SK-N-SH treated with all-trans-retinoic acid at 6 μM for 48 hours (cell line): ENCODE data around the gene IDH3G.

Experiments
- ATAC-seq: fragments of 200-7000 bp; cut with Tn5 transposase; 3 replicates; pipeline ENCODE4 v1.9.1; 2020; ENCODE audit warnings: mild to moderate bottlenecking, moderate library complexity
- ARNTL ChIP-seq: fragments of 450-650 bp; formaldehyde crosslinking; IDR thresholded peaks from 2 replicates; pipeline ENCODE4 v1.5.0; 2020; ENCODE audit warnings: low read depth, mild to moderate bottlenecking, moderate library complexity, borderline replicate concordance
- CSDC2 ChIP-seq: fragments of 250-450 bp; sonication (Bioruptor Pico); IDR thresholded peaks from 2 replicates; pipeline ENCODE4 v1.5.0; 2020; ENCODE audit warnings: mild to moderate bottlenecking, moderate library complexity
- ESRRG ChIP-seq: fragments of 250-450 bp; sonication (Bioruptor Pico); IDR thresholded peaks from 2 replicates; pipeline ENCODE4 v1.6.1; 2021; ENCODE audit warnings: mild to moderate bottlenecking
- ISL1 ChIP-seq: fragments of 250-450 bp; sonication (Bioruptor Pico); IDR thresholded peaks from 2 replicates; pipeline ENCODE4 v2.1.2; 2022; ENCODE audit warnings: mild to moderate bottlenecking, moderate library complexity
- OSR1 ChIP-seq: fragments of 250-450 bp; sonication (Bioruptor Pico); IDR thresholded peaks from 2 replicates; pipeline ENCODE4 v1.8.0; 2022; ENCODE audit warnings: moderate library complexity, mild to moderate bottlenecking, inconsistent platforms
- PPARA ChIP-seq: fragments of 250-450 bp; sonication (Bioruptor Pico); IDR thresholded peaks from 2 replicates; pipeline ENCODE4 v1.5.0; 2020; ENCODE audit warnings: mild to moderate bottlenecking, borderline replicate concordance
- RARB ChIP-seq: fragments of 250-450 bp; sonication (Bioruptor Pico); IDR thresholded peaks from 2 replicates; pipeline ENCODE4 v1.8.0; 2021; ENCODE audit warnings: mild to moderate bottlenecking, moderate library complexity
- TCF4 ChIP-seq: fragments of 250-450 bp; sonication (Bioruptor Pico); IDR thresholded peaks from 2 replicates; pipeline ENCODE4 v1.8.0; 2021; ENCODE audit warnings: mild to moderate bottlenecking, moderate library complexity, borderline replicate concordance
- TOX ChIP-seq: fragments of 250-450 bp; sonication (Bioruptor Pico); IDR thresholded peaks from 2 replicates; pipeline ENCODE4 v1.8.0; 2021; ENCODE audit warnings: mild to moderate bottlenecking, moderate library complexity, borderline replicate concordance
- ZC3H10 ChIP-seq: fragments of 250-450 bp; sonication (Bioruptor Pico); IDR thresholded peaks from 2 replicates; pipeline ENCODE4 v1.5.1; 2021; ENCODE audit warnings: mild to moderate bottlenecking, moderate library complexity
- ZFP3 ChIP-seq: fragments of 250-450 bp; sonication (Bioruptor Pico); IDR thresholded peaks from 2 replicates; pipeline ENCODE4 v1.5.0; 2020; ENCODE audit warnings: mild to moderate bottlenecking, moderate library complexity
- ZFP30 ChIP-seq: fragments of 450-650 bp; formaldehyde crosslinking; IDR thresholded peaks from 2 replicates; pipeline ENCODE4 v1.5.0; 2022; ENCODE audit warnings: mild to moderate bottlenecking, moderate library complexity
- ZNF565 ChIP-seq: fragments of 450-650 bp; formaldehyde crosslinking; conservative IDR thresholded peaks from 2 replicates; pipeline ENCODE4 v1.5.0; 2020; ENCODE audit warnings: low read depth, mild to moderate bottlenecking, moderate library complexity
- ZNF8 ChIP-seq: fragments of 450-650 bp; formaldehyde crosslinking; IDR thresholded peaks from 2 replicates; pipeline ENCODE4 v1.5.0; 2020; ENCODE audit warnings: mild to moderate bottlenecking, moderate library complexity
- TF ChIP-seq, protein P1 (sequence below): fragments of 250-450 bp; sonication (Bioruptor Pico); IDR thresholded peaks from 2 replicates; pipeline ENCODE4 v1.5.1; 2021; ENCODE audit warnings: mild to moderate bottlenecking, moderate library complexity
- TF ChIP-seq, protein P2 (sequence below): fragments of 250-450 bp; sonication (Bioruptor Pico); IDR thresholded peaks from 2 replicates; pipeline ENCODE4 v1.5.1; 2020; ENCODE audit warnings: low read depth, mild to moderate bottlenecking, moderate library complexity
- TF ChIP-seq, protein P3 (sequence below): fragments of 250-450 bp; sonication (Bioruptor Pico); IDR thresholded peaks from 2 replicates; pipeline ENCODE4 v1.8.0; 2021; ENCODE audit warnings: low read depth, mild to moderate bottlenecking, moderate library complexity, borderline replicate concordance
- TF ChIP-seq, protein P4 (sequence below): fragments of 250-450 bp; sonication (Bioruptor Pico); IDR thresholded peaks from 2 replicates; pipeline ENCODE4 v1.8.0; 2020; ENCODE audit warnings: mild to moderate bottlenecking, moderate library complexity, borderline replicate concordance
- TF ChIP-seq, protein P5 (sequence below): fragments of 250-450 bp; sonication (Bioruptor Pico); IDR thresholded peaks from 2 replicates; pipeline ENCODE4 v1.5.0; 2020; ENCODE audit warnings: mild to moderate bottlenecking, moderate library complexity

Gene IDH3G

DNA sequence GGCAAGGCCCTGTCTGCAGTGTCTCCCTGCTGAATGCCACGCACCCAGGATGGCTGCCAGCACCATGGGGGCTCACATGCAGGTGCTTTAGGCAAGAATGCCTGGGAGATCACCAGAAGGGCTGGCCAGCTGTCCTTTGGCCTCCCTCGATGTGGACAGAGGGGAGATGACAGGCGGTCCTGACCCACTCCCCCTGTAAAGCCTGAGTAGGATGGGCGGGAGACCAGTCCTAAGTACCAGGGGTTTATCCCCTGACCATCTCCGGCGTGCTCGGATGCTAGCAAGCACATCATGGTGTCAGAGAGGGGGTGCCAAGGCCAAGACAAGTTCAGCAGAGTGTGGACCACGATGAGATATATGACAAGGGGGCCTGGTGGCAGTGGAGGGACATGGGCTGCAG, 30.9 kb upstream of the IDH3G start:
- TF ChIP-seq ZFP30 (CRISPR knock-in tag) = no peak
- TF ChIP-seq, protein P1, sequence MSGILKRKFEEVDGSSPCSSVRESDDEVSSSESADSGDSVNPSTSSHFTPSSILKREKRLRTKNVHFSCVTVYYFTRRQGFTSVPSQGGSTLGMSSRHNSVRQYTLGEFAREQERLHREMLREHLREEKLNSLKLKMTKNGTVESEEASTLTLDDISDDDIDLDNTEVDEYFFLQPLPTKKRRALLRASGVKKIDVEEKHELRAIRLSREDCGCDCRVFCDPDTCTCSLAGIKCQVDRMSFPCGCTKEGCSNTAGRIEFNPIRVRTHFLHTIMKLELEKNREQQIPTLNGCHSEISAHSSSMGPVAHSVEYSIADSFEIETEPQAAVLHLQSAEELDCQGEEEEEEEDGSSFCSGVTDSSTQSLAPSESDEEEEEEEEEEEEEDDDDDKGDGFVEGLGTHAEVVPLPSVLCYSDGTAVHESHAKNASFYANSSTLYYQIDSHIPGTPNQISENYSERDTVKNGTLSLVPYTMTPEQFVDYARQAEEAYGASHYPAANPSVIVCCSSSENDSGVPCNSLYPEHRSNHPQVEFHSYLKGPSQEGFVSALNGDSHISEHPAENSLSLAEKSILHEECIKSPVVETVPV (CRISPR knock-in tag) = no peak
- no peak for TF ChIP-seq RARB
- TF ChIP-seq, protein P2, sequence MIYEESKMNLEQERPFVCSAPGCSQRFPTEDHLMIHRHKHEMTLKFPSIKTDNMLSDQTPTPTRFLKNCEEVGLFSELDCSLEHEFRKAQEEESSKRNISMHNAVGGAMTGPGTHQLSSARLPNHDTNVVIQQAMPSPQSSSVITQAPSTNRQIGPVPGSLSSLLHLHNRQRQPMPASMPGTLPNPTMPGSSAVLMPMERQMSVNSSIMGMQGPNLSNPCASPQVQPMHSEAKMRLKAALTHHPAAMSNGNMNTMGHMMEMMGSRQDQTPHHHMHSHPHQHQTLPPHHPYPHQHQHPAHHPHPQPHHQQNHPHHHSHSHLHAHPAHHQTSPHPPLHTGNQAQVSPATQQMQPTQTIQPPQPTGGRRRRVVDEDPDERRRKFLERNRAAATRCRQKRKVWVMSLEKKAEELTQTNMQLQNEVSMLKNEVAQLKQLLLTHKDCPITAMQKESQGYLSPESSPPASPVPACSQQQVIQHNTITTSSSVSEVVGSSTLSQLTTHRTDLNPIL (CRISPR knock-in tag) = no peak
- TF ChIP-seq, protein P3, sequence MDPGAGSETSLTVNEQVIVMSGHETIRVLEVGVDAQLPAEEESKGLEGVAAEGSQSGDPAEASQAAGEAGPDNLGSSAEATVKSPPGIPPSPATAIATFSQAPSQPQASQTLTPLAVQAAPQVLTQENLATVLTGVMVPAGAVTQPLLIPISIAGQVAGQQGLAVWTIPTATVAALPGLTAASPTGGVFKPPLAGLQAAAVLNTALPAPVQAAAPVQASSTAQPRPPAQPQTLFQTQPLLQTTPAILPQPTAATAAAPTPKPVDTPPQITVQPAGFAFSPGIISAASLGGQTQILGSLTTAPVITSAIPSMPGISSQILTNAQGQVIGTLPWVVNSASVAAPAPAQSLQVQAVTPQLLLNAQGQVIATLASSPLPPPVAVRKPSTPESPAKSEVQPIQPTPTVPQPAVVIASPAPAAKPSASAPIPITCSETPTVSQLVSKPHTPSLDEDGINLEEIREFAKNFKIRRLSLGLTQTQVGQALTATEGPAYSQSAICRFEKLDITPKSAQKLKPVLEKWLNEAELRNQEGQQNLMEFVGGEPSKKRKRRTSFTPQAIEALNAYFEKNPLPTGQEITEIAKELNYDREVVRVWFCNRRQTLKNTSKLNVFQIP = no peak
- no peak for TF ChIP-seq ZNF565 (CRISPR knock-in tag)
- TF ChIP-seq ISL1 (CRISPR knock-in tag) = no peak
- no peak for TF ChIP-seq ZC3H10
- no peak for TF ChIP-seq TCF4 (CRISPR knock-in tag)
- no peak for TF ChIP-seq OSR1 (CRISPR knock-in tag)
- no peak for TF ChIP-seq ZFP3 (CRISPR knock-in tag)
- TF ChIP-seq, protein P4, sequence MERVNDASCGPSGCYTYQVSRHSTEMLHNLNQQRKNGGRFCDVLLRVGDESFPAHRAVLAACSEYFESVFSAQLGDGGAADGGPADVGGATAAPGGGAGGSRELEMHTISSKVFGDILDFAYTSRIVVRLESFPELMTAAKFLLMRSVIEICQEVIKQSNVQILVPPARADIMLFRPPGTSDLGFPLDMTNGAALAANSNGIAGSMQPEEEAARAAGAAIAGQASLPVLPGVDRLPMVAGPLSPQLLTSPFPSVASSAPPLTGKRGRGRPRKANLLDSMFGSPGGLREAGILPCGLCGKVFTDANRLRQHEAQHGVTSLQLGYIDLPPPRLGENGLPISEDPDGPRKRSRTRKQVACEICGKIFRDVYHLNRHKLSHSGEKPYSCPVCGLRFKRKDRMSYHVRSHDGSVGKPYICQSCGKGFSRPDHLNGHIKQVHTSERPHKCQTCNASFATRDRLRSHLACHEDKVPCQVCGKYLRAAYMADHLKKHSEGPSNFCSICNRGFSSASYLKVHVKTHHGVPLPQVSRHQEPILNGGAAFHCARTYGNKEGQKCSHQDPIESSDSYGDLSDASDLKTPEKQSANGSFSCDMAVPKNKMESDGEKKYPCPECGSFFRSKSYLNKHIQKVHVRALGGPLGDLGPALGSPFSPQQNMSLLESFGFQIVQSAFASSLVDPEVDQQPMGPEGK (CRISPR knock-in tag) = no peak
- no peak for ATAC-seq

DNA sequence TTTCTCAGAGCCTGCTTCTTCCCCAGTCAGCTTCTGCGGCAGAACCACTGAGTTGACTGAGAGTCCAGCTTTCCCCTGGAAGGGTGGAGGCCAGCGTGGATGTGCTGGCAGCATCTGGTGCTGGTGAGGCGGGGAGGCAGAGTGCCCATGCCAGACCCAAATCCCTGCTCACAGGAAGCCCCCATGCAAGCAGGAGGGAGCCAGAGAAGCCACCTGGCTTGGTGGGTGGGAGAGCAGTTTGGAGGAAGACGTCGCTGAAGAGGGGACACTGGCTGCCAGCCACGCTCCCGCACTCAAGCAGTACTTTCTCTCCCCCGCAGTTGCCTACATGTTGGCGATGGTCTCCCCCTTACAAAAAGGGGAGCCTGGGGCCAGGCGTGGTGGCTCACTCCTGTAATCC, 30.2 kb upstream of the IDH3G start:
- TF ChIP-seq RARB (no peak), TCF4 (CRISPR knock-in tag) (no peak), ZNF8 (CRISPR knock-in tag) (no peak)
- TF ChIP-seq, protein P1 (CRISPR knock-in tag) = no peak
- no peak for ATAC-seq

DNA sequence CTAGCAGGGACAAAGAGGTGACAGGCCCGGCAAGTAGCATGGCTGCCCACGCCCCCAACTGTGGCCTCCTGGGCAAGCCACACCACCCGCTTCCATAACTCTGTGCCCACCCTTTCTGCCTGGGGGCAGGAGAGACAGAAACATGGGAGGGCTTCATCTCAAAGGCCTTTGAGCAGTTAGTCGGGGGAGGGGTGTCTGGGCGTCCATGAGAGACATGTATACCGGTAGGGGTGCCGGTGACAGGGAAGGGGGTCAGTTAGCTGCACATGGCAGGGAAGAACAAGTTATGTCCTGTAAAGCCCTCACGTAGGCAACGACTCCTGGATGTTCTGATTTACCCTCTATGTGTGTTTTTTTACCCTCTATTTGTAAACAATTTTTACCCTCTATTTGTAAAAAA, 26.9 kb upstream of the IDH3G start:
- ATAC-seq = no peak

DNA sequence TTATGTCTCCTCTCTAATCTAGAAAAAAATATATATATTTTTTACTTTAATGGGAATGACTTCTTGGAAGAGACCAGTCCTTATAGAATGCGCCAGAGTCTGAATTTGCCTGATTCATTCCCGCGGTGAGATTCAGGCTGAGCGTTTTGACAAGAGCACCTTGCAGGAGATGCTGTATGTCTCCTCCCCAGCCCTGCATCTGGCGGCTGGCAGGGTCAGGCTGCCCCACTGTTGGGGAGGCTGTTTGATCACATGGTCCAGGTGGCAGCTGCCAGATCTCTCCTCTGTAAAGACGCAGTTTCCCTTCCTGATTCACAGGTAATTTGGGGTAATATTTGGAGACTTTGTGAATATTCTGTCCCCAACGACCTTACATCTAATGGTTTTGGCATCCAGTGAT, 26.4 kb upstream of the IDH3G start:
- no peak for ATAC-seq
- TF ChIP-seq, protein P1 (CRISPR knock-in tag) = no peak
- TF ChIP-seq ZNF8 (CRISPR knock-in tag) (no peak), ZFP30 (CRISPR knock-in tag) (no peak), ESRRG (CRISPR knock-in tag) (no peak), ISL1 (CRISPR knock-in tag) (no peak), PPARA (CRISPR knock-in tag) (no peak), RARB (no peak), ARNTL (no peak), OSR1 (CRISPR knock-in tag) (no peak), ZNF565 (CRISPR knock-in tag) (no peak), TOX (CRISPR knock-in tag) (no peak), CSDC2 (CRISPR knock-in tag) (no peak)
- TF ChIP-seq, protein P2 (CRISPR knock-in tag) = no peak
- TF ChIP-seq, protein P4 (CRISPR knock-in tag) = no peak
- TF ChIP-seq, protein P5, sequence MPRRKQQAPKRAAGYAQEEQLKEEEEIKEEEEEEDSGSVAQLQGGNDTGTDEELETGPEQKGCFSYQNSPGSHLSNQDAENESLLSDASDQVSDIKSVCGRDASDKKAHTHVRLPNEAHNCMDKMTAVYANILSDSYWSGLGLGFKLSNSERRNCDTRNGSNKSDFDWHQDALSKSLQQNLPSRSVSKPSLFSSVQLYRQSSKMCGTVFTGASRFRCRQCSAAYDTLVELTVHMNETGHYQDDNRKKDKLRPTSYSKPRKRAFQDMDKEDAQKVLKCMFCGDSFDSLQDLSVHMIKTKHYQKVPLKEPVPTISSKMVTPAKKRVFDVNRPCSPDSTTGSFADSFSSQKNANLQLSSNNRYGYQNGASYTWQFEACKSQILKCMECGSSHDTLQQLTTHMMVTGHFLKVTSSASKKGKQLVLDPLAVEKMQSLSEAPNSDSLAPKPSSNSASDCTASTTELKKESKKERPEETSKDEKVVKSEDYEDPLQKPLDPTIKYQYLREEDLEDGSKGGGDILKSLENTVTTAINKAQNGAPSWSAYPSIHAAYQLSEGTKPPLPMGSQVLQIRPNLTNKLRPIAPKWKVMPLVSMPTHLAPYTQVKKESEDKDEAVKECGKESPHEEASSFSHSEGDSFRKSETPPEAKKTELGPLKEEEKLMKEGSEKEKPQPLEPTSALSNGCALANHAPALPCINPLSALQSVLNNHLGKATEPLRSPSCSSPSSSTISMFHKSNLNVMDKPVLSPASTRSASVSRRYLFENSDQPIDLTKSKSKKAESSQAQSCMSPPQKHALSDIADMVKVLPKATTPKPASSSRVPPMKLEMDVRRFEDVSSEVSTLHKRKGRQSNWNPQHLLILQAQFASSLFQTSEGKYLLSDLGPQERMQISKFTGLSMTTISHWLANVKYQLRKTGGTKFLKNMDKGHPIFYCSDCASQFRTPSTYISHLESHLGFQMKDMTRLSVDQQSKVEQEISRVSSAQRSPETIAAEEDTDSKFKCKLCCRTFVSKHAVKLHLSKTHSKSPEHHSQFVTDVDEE (CRISPR knock-in tag) = no peak

More for the DNA sequence above, 26.9 kb upstream of the IDH3G start:
- TF ChIP-seq ZNF565 (CRISPR knock-in tag) = no peak
